Glomerular visceral epithelial cell (primary cell): Measurements from ENCODE around the gene LYPD5.
A peak's percentile ranks its signal among the peaks of the same experiment; 100 is the strongest.
"Not testable (repeated sequence)": the region's sequence is repeated elsewhere in the genome, so short reads cannot be mapped to it uniquely, and the experiment has no call there.

Experiments used
- DNase-seq: peaks from one replicate; pipeline ENCODE4 v3.0.0-alpha.2; 2016; ENCODE audit errors: extremely low spot score

LYPD5 gene

DNA sequence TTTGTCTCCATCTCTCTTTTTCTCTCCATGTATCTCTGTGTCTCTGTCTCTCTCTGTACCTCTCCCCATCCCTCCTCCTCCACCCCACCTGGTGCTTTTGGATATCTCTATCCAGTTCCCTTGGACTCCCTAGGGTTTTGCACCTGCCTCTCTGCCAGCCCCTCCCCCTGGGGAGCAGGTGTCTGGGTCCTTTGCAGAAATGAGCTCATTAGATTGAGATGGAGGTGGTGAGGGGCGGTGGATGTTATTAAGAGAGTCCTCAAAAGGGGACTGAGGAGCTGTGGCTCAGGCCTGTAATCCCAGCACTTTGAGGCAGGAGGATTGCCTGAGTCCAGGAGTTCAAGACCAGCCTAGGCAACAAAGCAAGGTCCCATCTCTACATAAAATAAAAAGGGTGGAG, 23.6 kb downstream of the LYPD5 start:
- DNase-seq: no peak

DNA sequence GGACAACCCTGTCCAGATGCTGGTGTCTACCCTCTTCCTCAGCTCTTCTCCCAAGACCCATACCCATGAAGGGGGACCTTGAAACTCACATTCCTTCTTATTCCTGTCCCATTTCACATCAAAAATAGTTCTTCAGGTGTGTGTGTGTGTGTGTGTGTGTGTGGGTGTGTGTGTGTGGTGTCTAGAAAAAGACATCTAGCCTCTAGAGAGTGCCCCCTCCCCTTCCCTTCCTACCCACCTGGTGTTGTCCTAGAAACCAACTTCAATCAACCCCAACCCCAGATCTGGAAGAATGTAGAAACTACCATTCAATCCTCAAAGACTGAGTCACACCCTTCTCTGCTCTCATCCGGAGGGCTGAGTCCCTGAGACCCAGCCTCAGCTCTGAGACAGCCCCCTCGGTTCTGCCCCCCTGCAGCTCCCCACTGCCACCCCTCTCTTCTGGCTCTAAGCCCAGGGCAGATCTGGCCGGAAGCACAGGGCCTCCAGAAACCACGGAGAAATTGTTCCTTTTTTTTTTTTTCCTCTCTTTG, 25.0 kb downstream of the LYPD5 start:
- DNase-seq: peak; percentile 87

DNA sequence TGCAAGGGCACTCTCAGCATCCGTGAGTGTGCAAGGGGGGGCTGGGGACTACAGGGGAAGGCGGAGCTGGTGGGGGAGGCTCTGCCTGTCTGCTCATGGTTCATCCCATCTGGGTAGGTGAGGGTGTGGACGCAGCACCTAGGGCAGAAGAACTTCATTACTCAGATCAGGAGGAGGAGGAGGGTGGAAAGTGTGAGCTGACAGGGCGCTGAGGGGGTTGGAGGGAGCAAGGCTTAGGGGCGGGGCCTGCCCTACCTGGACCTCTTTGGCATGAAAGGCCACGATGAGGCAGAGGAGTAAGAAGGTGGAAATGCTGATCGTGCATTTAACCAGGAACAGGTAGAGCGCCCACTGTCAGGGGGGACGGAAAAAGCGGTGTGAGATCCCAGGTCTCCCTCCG, 26.0 kb downstream of the LYPD5 start:
- DNase-seq: no peak

DNA sequence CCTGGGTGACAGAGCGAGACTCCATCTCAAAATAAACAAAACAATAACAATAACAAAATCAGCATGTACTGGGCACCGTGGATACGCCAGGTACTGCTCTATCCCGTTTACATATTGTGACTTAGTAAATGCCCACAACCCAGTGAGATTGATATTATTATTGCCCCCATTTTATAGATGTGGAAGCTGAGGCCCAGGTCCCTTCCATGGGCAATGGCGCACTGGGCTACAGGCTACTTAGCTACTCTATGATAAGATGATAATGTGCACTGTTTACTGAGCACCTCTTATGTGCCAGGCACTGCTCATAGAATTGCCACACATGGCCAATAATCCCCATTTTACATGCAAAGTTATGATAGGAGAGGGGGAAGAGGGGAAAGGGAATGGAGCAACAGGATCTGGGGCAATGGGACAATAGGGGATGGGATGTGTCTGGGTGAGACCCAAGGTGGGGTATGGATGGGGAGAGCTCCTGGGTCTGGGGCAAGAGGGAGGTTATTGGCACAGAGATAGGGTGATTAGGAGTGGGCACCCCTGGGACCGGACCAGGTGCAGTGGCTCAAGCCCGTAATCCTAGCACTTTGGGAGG, 26.9 kb downstream of the LYPD5 start:
- DNase-seq: no peak

- not testable (repeated sequence) for DNase-seq
Measured at GRCh38 chr19:43774940-43775258, 27.3 kb downstream of the LYPD5 start.

GRCh38 chr19:43774103-43774939, 27.9 kb downstream of the LYPD5 start:
- no peak for DNase-seq

DNA sequence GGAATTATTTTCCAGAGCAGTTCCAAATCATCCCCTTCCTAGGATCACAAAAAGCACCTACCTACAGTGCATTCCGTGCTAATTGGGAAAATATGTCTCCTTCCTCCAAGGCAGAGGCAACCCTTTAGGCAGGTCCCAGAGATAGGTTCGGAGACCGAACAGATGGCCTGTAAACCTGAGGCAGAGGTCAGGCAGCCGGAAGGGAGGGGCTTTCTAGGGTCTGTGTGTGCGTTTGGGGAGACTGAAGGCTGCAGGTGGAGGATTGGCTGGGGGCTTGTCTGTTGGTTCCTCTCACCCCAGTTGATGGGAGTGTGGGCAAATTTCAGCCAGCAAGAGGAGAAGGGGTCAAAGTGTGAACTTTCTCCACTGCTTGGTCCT, 28.5 kb downstream of the LYPD5 start:
- DNase-seq: no peak

DNA sequence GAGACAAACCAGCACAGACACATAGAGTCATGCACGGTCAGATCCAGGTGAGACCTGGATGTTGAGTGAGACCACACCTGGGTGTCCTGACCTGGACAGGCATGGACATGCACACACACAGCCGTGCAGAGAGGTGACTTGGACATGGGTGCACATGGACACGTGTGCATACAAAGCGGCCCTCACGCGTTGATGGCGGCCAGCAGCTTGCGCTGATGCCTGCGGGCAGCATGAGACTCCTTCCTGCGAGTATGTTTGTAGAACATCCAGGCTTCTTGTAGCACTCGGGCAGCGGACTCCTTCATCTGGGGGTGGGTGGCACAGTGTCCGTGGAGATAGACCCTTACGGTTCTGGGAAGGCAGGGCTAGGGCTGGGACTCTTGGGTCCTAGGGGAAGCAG, 33.0 kb downstream of the LYPD5 start:
- DNase-seq: no peak

GRCh38 chr19:43768273-43769050, 33.8 kb downstream of the LYPD5 start:
- DNase-seq: no peak

DNA sequence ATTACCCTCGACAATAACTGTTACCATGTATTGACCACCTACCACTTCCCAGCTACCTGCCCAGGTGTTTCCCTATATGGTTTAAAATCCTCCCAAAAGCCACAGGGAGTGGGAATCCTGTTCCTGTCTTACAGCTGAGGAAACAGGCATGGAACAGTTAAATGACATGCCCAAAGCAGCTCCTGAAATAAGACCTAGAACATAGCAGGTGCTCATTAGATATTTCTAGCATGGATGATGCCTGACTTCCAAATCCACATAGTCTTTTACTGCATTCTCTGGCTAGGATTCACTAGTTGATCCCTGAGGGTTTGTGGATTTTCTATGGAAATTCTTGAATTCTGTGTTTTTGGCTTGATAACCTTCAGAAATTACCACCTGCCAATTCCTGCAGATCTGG, 34.4 kb downstream of the LYPD5 start:
- no peak for DNase-seq

DNA sequence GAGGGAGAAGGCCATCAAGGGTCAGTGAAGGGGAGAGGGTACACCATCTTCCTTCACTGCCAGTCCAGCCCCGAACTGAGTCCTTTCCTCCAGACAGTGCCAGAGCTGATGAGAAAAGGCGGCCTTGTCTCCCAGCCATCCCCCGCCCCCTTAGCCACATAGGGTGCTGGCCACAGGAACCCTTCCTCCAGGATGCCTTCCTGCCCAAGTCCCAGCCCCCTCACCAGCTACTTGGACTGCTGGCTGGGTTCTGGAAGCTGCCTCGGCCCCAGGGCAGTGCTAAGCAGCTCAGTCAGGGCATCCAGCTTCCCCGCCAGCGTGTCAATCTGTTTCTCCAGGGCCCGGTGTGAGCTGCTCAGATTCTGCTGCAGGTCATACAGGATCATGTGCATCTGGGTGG, 34.9 kb downstream of the LYPD5 start:
- no peak for DNase-seq

- no peak for DNase-seq
Measured at GRCh38 chr19:43766755-43767043, 35.5 kb downstream of the LYPD5 start.

DNA sequence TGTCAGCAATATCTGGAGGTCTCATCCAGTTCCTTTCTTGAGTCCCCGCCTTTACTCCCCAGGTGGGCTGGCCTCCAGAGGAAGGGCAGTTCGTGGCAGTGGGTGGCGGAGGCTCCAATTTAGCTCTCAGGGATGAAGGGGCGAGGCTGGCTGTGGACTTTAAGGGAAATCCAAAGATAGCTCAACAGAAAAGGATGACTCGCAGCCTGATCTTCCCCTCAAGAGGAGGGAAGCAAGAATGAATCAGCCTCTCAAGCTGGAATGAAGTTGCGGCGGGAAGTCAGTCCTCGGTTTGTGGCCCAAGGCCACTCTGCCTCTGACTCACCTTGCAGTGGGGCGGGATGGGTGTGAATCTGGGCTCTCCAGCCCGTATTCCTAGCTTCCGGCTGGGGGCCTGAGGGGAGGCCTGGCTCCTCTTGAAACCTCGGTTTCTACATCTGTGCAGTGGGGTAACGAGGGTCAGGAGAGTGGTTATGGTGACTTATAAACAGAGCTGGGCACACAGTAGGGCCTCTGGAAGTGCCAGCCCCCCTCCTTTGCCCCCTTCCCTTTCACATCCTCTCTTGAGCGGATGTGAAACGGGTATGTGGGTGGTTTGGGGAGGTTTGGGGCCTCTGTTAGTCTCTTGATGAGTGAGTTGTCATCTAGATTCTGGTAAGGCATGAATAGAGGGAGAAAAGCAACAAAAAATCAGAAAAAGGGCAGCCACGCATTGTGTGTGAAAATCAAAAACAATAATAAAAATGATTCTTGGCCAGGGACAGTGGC, 37.0 kb downstream of the LYPD5 start:
- peak; percentile 97 for DNase-seq

GRCh38 chr19:43764684-43765083, 37.6 kb downstream of the LYPD5 start:
- DNase-seq: not testable (repeated sequence)

- no peak for DNase-seq
Measured at GRCh38 chr19:43763473-43763939, 38.7 kb downstream of the LYPD5 start.

- no peak for DNase-seq
Measured at GRCh38 chr19:43762814-43763213, 39.4 kb downstream of the LYPD5 start.

GRCh38 chr19:43760941-43761340, 41.3 kb downstream of the LYPD5 start:
- DNase-seq: no peak

- DNase-seq: no peak
Measured at GRCh38 chr19:43759515-43759914, 42.7 kb downstream of the LYPD5 start.

- DNase-seq: peak; percentile 77
Measured at GRCh38 chr19:43755256-43755801, 46.9 kb downstream of the LYPD5 start.

DNA sequence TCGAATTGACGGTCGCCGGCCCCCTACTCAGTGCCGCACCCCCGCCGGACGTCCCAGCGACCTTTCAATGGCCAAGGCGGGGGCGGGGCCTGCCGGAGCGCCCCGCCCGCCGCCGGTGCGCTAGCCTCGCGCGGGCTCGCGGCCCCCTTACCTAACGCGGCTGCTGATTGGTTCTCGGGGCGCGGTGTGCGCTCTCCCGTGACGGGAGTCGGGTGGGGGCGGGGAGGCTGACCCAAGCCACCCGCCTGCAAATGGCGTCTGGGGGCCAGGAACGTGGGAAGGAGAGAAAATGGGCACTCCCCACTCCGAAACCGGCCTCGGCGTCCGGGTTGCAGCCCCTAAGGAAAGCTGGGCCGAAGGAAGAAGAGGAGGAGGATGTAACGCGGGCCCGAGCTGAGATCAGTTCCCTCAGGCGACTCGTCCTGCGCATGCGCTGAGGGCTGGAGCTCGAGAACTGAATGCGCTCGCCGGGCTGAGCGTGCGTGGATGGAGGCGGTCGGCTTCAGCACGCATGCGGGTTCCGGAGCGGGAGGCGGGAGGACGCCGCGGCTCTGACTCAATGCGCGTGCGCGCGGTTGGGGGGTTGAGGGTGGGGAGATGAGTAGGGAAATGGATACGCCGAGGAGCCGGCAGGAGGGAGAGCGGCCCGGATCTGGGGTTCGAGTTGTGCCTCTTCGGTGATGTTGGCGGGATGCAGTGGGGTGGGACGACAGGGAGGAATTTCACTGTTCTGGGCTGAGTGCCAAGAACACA, 47.6 kb downstream of the LYPD5 start, which contains the start of gene SMG9:
Gene SMG9 (minus strand): TSS at position 460 of the 753 bp plus-strand sequence. CDS start 4,221 bp downstream, outside the sequence.
- peak; percentile 99 for DNase-seq

DNA sequence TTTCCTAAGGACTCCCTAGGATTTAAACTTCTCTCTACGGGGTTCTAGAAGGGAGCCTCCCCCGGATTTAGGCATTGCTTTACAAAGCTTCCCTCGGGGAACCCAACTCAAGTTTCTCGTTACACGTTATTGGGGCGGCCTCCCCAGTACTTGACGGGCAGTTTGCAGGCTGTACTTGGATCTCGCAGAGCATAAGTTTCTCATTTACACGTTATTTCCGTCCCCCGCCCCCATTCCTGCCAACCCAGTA, 48.1 kb downstream of the LYPD5 start:
- DNase-seq: no peak
